IPS DF 19.7 (cell line): ENCODE data around the gene ENG.

Experiments
- DNase-seq: peaks from one replicate; pipeline ENCODE4 v3.0.0-alpha.2; 2013; ENCODE audit warnings: low read depth, low spot score

ENG gene

DNA sequence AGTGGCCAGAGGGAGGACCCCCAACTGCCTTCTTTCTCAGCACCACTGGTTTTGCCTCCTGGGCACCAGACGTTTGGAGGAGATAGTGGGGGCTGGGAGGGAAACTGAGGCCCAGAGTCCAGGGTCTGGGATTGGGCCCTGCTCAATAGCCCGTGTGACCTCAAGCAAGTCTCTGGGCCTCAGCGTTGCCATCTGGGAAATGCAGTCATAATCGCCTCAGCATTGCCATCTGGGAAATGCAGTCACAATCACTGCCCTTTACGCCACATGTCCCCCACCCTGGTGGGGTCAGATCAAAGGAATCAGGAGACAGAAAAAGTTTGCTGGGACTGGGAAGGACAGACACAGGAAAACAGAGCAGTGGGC, 77.6 kb downstream of the ENG start:
- DNase-seq: no peak

DNA sequence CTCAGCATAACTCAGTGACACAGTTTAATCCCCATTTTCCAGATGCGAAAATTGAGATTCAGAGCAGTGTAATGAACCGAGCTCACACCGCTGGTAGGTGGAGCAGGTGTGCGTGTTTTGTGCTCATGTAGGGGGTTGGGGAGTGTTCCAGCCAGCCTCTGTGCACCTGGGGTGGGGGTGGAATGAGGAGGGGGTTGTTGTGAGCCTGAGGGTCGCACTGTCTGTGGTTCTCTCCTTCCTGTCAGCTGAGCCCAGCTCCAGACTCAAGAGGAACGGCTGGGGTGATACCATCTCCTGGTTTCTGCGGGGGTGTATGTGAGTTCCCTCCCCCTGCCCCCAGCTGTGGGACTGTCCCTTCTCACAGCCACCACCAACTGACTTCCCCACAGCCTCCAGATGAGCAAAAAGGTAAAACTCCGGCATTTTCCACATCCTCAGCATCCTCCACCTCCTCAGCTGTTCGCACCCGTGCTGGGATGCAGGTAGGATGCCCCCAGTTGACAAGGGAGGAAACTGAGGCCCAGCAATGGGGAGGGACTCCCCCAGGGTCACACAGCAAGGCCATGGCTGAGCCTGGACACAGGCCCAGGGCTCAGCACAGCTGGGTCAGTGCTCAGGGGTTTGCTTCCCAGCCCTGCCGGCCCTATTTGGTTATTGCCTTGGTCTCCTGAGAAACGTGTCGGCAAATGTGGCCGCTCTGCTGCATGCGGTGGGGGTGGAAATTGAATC, 78.1 kb downstream of the ENG start:
- no peak for DNase-seq

DNA sequence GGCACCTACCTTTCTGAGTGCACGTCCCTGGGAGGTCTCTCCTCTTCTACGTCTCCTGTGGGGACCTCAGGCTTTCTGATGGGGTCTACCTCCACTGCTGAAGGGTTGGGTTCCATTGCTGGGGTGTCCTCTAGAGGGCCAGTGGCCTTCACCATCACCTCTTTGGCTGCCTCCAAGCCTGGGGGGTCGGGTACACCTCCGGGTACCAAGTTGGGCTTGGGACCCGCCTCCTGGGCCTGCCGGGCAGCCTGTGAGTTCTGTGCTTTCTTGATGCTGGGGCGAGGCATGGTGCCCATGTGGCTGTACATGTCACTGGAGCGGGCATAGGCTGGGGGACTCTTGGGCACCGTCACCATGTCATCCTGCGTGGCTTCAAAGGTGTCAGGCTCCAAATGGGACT, 80.5 kb downstream of the ENG start:
- DNase-seq: no peak

DNA sequence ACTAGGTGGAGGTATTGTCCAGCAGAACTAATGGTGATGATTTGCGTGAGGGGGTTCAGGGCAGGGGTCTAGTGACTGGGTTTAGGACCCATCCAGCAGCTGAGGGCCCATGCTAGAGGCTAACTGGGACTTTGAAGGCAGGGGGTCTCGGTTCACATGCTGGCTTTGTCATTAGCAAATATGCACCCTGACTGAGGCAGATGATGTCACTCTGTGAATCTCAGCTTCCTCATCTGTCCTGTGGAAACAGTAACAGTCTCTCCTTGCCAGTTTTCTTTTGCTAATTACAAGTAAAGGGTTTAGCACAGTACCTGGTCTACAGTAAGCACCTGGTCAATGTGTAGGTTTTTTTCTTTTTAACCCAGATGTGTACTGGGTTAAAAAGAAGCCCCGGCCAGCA, 81.2 kb downstream of the ENG start:
- DNase-seq: no peak

DNA sequence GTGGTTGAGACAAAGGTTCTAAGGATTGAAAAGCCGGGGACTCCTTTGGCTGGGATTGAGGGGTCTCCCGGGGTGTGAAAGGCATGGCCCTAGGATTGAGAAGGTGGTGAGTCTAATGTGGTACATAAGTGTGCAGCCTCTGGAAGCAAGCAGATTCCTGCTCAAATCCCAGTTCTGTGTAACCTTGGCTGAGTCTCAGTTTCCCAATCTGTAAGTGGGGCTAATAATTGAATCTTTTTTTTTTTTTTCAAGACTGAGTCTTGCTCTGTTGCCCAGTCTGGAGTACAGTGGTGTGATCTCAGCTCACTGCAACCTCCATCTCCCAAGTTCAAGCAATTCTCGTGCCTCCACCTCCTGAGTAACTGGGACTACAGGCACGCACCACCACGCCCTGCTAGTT, 81.9 kb downstream of the ENG start:
- DNase-seq: no peak

DNA sequence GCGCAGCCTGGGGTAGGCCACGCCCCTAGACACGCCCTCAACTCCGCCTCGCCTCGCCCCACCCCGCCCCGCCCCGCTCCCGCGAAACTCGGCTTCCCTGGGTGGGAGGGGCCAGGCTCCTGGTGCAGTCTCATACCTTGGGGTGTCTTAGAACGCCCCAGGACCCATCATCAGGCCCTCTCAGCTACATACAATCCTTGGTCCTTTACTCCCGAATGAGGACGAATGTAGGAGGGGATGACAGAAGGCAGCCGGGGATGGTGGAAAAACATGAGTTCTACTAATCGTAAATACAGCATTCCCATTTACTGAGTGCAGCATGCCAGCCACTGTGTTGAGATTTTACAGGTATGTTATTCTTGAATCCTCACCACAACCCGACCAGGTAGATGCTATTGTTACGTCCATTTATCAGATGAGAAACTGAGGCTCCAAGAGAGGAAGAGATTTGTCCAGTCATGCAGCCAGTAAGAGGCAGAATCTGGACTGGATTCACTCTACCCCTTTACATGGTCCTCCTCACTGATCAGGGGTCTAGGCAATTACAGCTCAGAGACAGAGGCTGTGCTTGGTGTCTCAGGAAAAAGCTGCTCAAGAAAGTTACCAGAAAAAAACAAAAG, 82.8 kb downstream of the ENG start:
- DNase-seq: no peak

DNA sequence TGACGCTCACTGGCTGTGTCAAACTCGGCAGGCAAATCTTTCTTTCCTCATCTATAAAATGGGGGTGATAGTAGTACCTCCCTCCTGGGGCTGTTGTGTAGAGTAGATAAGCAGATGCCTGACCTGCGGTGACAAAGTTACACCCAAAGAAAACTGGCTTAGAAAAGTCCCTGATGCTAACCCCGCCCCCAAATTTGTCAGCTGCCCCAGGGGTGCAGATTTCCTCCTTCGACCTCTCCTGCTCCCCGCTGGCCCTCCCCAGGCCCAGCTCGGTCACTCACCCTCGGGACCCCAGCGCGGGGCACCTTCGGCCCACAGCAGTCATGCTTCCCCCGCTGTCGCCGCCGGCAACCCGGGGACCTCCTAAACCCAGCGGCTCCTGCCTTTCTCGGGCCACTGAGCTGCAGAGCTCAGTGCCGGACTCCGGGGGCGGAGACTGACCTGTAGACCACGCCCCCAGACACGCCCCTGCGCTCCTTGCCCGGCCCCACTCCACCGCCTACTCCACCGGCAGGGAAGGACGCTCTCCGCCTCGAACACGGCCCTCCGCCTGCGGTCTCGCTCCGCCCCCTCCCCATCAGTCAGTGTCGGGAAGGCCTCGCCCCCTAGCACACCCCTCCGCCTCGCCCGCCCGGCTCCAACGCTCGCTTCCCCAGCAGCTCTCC, 83.4 kb downstream of the ENG start:
- peak; percentile 81 for DNase-seq

DNA sequence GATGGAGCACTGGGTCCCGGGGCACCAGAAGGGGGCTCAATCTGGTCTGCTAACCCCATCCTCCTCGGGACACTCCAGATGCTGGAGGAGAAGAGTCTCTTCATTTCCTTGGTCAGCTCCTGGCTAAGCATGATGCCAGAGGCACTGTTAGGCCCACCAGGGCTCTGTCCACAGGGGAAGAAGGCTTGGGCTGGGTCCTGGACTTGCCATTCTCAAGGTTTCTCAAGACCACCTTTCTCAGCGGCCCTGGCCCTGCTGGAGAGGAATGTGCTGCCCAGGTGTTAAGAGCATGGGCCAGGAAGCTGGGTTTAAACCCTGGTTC, 83.9 kb downstream of the ENG start:
- DNase-seq: no peak

DNA sequence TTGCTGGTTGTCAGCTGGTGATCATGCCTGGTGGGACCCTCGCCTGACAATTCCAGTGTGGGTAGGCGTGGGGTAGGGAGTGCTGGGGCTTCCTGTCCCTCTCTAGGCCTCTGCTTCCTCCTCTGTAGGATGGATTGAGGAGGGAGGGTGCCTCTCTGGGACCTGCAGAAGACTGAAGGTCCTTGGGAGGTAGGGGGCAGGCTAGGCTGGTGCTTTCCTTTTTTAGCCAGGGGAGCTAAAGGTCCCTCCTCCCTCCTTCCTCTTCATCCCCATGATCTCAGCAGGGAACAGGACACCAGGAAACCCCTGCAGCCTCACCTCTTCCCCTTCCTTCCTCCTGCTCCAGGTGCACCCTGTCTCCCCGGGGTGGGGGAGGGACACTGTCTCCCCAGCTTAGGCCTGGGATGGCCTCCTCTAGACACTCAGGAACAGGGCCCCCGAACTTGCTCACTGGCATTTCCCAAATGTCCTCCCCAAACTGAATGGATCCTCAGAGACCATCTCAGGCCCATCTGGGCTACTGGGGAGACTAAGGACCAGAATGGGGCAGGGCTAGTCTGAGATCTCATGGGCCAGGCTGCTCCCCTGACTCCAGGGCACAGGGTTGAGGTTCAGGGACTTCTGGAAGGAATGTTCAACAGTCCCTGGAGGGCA, 84.4 kb downstream of the ENG start:
- no peak for DNase-seq

DNA sequence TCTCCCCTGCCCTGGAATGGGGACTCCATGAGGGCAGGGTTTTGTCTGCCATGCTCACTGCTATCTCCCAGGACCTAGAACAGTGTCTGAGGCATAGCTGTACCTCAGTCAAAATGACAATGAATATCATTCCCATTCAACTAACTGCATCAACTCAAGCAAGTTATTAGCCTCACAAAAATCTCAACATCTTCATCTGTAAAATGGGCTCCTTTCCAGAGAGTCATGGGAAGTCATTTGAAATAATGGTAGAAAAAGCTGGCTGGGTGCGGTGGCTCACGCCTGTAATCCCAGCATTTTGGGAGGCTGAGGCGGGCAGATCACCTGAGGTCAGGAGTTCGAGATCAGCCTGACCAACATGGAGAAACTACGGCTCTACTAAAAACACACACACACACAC, 85.4 kb downstream of the ENG start:
- DNase-seq: no peak

DNA sequence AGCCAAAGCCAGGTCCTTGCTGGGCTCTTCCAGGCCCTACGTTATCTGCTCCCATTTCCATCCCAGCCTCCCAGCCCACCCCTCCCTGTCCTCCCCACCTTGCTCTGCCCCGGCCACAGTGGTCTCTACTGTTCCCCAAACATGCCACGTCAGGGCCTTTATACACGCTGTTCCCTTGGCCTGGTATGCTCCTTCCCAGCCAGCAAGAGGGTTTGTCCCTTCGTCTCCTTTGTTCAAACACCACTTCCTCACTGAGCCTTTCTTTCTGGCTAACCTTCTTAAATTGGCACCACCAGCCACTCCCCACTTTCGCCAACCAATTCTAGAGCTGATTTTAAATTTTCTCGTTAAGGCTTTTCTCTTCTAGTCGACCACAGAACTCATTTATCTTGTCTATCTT, 85.8 kb downstream of the ENG start:
- DNase-seq: no peak

DNA sequence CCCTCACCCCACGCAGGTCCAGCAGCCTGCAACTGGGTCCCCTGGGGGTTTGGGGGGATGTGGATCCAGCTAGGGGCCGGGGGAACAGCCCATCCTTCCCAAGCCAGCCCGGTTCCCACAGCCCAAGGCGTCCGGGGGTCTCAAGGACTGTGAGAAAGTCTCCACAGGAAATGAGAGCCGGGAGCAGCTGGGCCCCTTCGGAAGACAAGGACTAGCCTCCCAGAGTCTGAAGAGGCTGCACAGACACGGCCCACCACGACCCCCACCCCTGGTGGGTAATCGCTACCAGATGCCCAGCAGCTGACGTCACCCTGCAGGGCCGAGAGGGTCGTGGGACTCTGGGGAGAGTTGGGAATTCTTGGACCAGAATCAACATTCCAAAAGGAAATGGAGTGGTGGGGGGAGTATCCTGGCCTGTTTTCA, 86.5 kb downstream of the ENG start:
- no peak for DNase-seq

DNA sequence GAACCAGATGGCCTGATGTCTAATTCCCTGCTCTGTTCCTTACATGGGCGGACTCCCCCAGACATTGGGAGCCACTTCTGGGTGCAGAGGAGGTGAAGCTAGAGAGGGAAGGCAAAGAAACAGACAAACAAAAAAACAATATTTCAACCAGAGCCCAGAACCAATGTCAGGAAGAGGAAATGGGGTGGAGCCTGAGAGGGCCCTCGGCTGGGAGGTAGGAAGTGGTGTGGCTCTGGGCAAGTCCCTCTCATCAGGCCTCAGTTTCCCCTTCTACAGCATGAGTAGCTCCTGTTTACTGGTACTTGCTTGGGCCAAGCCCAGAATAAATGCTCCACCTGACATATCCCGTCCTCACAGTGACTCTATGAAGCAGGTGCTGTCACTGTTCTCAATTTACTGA, 87.0 kb downstream of the ENG start:
- no peak for DNase-seq

DNA sequence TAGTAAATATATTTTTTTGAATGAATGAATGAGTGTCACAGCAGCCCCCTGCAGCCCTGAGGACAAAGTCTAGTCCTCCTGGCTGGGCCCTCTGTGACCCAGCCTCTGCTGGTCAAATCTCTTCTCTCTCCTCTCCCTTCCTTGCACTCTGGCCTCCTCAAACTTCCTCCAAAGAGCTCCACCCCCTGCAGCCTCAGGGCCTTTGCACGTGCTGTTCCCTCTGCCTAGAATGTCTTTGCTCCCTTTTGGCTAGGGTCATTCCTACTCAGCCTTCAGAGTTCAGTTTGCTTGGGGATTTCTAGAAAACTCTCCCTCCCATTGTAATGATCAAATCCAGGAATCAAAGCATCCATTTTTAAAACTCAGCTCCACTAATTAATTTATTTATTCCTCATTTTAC, 89.0 kb downstream of the ENG start:
- DNase-seq: no peak
